K562 (cell line): Measurements from ENCODE around the gene SERBP1. TPM values are rescaled to one million over a fixed set of nuclear protein-coding genes. Genes with fewer than 3 reads are reported as not detected.

Experiments used
- BRD4 ChIP-seq: fragments of 200-600 bp; sonication (generic); IDR thresholded peaks from 2 replicates; pipeline ENCODE4 v1.6.1; 2017; ENCODE audit warnings: inconsistent platforms
- C11orf30 ChIP-seq: fragments of 450-650 bp; IDR thresholded peaks from 2 replicates; pipeline ENCODE4 v1.6.1; 2016; ENCODE audit warnings: low read depth, mild to moderate bottlenecking
- HMG20A ChIP-seq: fragments of 450-650 bp; formaldehyde crosslinking; conservative IDR thresholded peaks from 2 replicates; pipeline ENCODE4 v1.4.0; 2020; ENCODE audit warnings: mild to moderate bottlenecking, mixed read lengths
- JUND ChIP-seq, 2 experiments: IDR thresholded peaks; 2 replicates in 1 of 2; 3 replicates in 1 of 2; pipeline ENCODE4 v1.6.1; 2011; ENCODE audit warnings: borderline replicate concordance in 2 of 2, low read depth in 2 of 2, low read length in 2 of 2, improper control_type of control experiment in 1 of 2, missing biosample characterization in 1 of 2, missing genetic modification characterization in 1 of 2, missing genetic modification reagents in 1 of 2
- MAFF ChIP-seq: IDR thresholded peaks from 2 replicates; pipeline ENCODE4 v1.6.1; 2012; ENCODE audit warnings: low read length, improper control_type of control experiment
- MAFK ChIP-seq: IDR thresholded peaks from 2 replicates; pipeline ENCODE4 v1.6.1; 2011; ENCODE audit warnings: low read length, improper control_type of control experiment
- MTA3 ChIP-seq: fragments of 450-650 bp; formaldehyde crosslinking; IDR thresholded peaks from 2 replicates; pipeline ENCODE4 v1.6.1; 2017; ENCODE audit warnings: mild to moderate bottlenecking, borderline replicate concordance
- NR3C1 ChIP-seq: sonication (generic); formaldehyde crosslinking; IDR thresholded peaks from 2 replicates; pipeline ENCODE4 v1.8.1; 2022; ENCODE audit warnings: missing genetic modification reagents
- POLR2G ChIP-seq: fragments of 200-400 bp; formaldehyde crosslinking; IDR thresholded peaks from 2 replicates; pipeline ENCODE4 v1.6.1; 2017; ENCODE audit warnings: low read depth, mild to moderate bottlenecking, antibody characterized with exemption, low read length, moderate library complexity
- PREB ChIP-seq: sonication (generic); formaldehyde crosslinking; IDR thresholded peaks from 2 replicates; pipeline ENCODE4 v1.8.1; 2023; ENCODE audit warnings: mild to moderate bottlenecking, missing genetic modification reagents
- RBM39 ChIP-seq: fragments of 200-400 bp; formaldehyde crosslinking; optimal IDR thresholded peaks from 2 replicates; pipeline ENCODE3; 2018; ENCODE audit warnings: low read depth, low read length
- SMARCE1 ChIP-seq: fragments of 450-650 bp; IDR thresholded peaks from 2 replicates; pipeline ENCODE4 v1.7.1; 2016; ENCODE audit warnings: mild to moderate bottlenecking
- TRIM28 ChIP-seq: fragments of 450-650 bp; IDR thresholded peaks from 2 replicates; pipeline ENCODE4 v1.6.1; 2017
- ZBTB2 ChIP-seq: fragments of 450-650 bp; IDR thresholded peaks from 2 replicates; pipeline ENCODE4 v1.6.1; 2016; ENCODE audit warnings: antibody characterized with exemption
- ZFP1 ChIP-seq: fragments of 450-650 bp; formaldehyde crosslinking; IDR thresholded peaks from 2 replicates; pipeline ENCODE4 v1.4.0; 2020; ENCODE audit warnings: mild to moderate bottlenecking, mixed read lengths
- ZFX ChIP-seq: sonication (generic); formaldehyde crosslinking; IDR thresholded peaks from 2 replicates; pipeline ENCODE4 v1.8.0; 2022; ENCODE audit warnings: mild to moderate bottlenecking, missing genetic modification reagents, moderate library complexity
- ZNF3 ChIP-seq: fragments of 250-450 bp; sonication (Bioruptor Pico); IDR thresholded peaks from 2 replicates; pipeline ENCODE4 v1.5.0; 2021; ENCODE audit warnings: mild to moderate bottlenecking, moderate library complexity
- ZNF778 ChIP-seq: fragments of 450-650 bp; formaldehyde crosslinking; IDR thresholded peaks from 2 replicates; pipeline ENCODE4 v1.4.0; 2020; ENCODE audit warnings: mild to moderate bottlenecking, moderate library complexity
- polyA plus RNA-seq, 8 experiments: library from polyadenylated mRNA; depleted of rRNA in 4 of 8; stranded (reverse) in 5 of 8; unstranded in 3 of 8; fragments of >200 nt; fragmentation: Nextera tagmentation in 2 of 8; fragmentation: Illumina TruSeq in 1 of 8; extraction: Ambion mirVana in 2 of 8; extraction: Trizol in 1 of 8; gene quantifications; 2 replicates each; pipeline versions ENCODE4 v1.2.1 to v1.2.3, GENCODE V29; 2011 to 2014; ENCODE audit warnings: inconsistent platforms in 1 of 8, missing spikeins in 1 of 8
- total RNA-seq, 7 experiments: library from RNA; depleted of rRNA in 6 of 7; stranded (reverse); fragments of >200 nt in 6 of 7; fragmentation: Illumina TruSeq in 2 of 7; extraction: Trizol in 2 of 7; gene quantifications; 2 replicates each; pipeline versions ENCODE4 v1.2.1 to v1.2.3, GENCODE V29; 2011 to 2021; ENCODE audit warnings: low replicate concordance in 1 of 7
- TF ChIP-seq, protein P1 (sequence below): fragments of 250-450 bp; sonication (Bioruptor Pico); IDR thresholded peaks from 2 replicates; pipeline ENCODE4 v1.4.0; 2020
- TF ChIP-seq, protein P2 (sequence below): fragments of 450-650 bp; formaldehyde crosslinking; IDR thresholded peaks from 2 replicates; pipeline ENCODE4 v1.4.0; 2022; ENCODE audit warnings: missing genetic modification characterization

The SERBP1 gene
- total and polyA plus RNA-seq, 9 of the 15 experiments (the other 6 are each of a cell fraction or from before 2014, with no cell fraction given) = 79.9 to 761 (median 464) TPM

DNA sequence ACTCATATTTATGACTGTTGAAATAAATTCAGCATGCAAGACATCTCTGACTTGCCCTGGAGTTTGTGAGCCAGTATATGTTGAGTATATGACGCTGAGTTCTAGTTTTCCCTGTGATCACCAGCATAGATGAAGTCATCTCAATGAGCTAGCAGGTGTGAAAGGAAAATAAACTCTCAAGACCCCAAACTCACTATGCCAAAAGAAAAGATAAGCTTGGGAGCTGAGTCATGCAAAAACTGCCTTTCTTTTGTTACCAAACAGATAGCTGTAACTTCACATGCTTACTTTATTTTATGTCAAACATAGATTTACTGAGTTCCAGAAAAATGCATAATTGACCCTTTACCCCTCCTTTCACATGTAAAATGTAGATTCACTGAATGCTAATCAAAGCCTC lies 52.9 kb downstream of the SERBP1 start (continued):
- TF ChIP-seq, protein P1, sequence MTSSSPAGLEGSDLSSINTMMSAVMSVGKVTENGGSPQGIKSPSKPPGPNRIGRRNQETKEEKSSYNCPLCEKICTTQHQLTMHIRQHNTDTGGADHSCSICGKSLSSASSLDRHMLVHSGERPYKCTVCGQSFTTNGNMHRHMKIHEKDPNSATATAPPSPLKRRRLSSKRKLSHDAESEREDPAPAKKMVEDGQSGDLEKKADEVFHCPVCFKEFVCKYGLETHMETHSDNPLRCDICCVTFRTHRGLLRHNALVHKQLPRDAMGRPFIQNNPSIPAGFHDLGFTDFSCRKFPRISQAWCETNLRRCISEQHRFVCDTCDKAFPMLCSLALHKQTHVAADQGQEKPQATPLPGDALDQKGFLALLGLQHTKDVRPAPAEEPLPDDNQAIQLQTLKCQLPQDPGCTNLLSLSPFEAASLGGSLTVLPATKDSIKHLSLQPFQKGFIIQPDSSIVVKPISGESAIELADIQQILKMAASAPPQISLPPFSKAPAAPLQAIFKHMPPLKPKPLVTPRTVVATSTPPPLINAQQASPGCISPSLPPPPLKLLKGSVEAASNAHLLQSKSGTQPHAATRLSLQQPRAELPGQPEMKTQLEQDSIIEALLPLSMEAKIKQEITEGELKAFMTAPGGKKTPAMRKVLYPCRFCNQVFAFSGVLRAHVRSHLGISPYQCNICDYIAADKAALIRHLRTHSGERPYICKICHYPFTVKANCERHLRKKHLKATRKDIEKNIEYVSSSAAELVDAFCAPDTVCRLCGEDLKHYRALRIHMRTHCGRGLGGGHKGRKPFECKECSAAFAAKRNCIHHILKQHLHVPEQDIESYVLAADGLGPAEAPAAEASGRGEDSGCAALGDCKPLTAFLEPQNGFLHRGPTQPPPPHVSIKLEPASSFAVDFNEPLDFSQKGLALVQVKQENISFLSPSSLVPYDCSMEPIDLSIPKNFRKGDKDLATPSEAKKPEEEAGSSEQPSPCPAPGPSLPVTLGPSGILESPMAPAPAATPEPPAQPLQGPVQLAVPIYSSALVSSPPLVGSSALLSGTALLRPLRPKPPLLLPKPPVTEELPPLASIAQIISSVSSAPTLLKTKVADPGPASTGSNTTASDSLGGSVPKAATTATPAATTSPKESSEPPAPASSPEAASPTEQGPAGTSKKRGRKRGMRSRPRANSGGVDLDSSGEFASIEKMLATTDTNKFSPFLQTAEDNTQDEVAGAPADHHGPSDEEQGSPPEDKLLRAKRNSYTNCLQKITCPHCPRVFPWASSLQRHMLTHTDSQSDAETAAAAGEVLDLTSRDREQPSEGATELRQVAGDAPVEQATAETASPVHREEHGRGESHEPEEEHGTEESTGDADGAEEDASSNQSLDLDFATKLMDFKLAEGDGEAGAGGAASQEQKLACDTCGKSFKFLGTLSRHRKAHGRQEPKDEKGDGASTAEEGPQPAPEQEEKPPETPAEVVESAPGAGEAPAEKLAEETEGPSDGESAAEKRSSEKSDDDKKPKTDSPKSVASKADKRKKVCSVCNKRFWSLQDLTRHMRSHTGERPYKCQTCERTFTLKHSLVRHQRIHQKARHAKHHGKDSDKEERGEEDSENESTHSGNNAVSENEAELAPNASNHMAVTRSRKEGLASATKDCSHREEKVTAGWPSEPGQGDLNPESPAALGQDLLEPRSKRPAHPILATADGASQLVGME (CRISPR knock-in tag) = no peak
- TF ChIP-seq ZNF778 (CRISPR knock-in tag) (no peak), ZFX (CRISPR knock-in tag) (no peak), HMG20A (CRISPR knock-in tag) (no peak), SMARCE1 (0 out of 2 replicates have a peak, but pooled peaks have one; percentile 51), TRIM28 (no peak), JUND (IDR thresholded peaks at IDR 0.05; ENCODE audit: borderline replicate concordance, low read depth, low read length) (peak; percentile 60; the same call in 1 of the 2 replicates), JUND (tag; IDR thresholded peaks at IDR 0.05; ENCODE audit: borderline replicate concordance, low read depth, low read length) (peak; percentile 69; the same call in 2 of the 3 replicates), MAFF (peak; percentile 45; the same call in 1 of the 2 replicates), RBM39 (no peak), MAFK (peak; percentile 44; the same call in 1 of the 2 replicates), ZNF3 (CRISPR knock-in tag) (no peak), PREB (no peak), ZBTB2 (no peak), NR3C1 (CRISPR knock-in tag) (no peak), ZFP1 (CRISPR knock-in tag) (no peak), BRD4 (no peak), POLR2G (no peak), MTA3 (no peak), C11orf30 (peak; percentile 86)
- TF ChIP-seq, protein P2, sequence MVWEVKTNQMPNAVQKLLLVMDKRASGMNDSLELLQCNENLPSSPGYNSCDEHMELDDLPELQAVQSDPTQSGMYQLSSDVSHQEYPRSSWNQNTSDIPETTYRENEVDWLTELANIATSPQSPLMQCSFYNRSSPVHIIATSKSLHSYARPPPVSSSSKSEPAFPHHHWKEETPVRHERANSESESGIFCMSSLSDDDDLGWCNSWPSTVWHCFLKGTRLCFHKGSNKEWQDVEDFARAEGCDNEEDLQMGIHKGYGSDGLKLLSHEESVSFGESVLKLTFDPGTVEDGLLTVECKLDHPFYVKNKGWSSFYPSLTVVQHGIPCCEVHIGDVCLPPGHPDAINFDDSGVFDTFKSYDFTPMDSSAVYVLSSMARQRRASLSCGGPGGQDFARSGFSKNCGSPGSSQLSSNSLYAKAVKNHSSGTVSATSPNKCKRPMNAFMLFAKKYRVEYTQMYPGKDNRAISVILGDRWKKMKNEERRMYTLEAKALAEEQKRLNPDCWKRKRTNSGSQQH (CRISPR knock-in tag) = no peak
